HTR-8/SVneo (cell line): ENCODE measurements around the gene CD276.
A peak's percentile ranks its signal among the peaks of the same experiment; 100 is the strongest.

Source experiments
- DNase-seq: peaks from one replicate; pipeline ENCODE4 v3.0.0; 2011; ENCODE audit warnings: low spot score, mixed read lengths; ENCODE audit not compliant: insufficient read length
- FAIRE-seq: peaks from 2 replicates; lab custom pipeline; 2011; peaks lifted over from hg19 to GRCh38; lab: Jason Lieb, UNC

Gene CD276

GRCh38 chr15:73756390-73756789 lies 72.2 kb downstream of the CD276 start:
- DNase-seq (no peak), FAIRE-seq (no peak)

- DNase-seq (no peak), FAIRE-seq (peak; percentile 13)
These were observed 72.8 kb downstream of the CD276 start for GRCh38 chr15:73756947-73757513.

GRCh38 chr15:73757571-73757970 lies 73.4 kb downstream of the CD276 start:
- FAIRE-seq (no peak), DNase-seq (no peak)

- DNase-seq (no peak), FAIRE-seq (no peak)
These were observed 74.3 kb downstream of the CD276 start for GRCh38 chr15:73758461-73758860.

GRCh38 chr15:73760330-73761329 lies 76.4 kb downstream of the CD276 start:
- FAIRE-seq: no peak
- DNase-seq: no peak

- no peak for DNase-seq
- FAIRE-seq: no peak
These were observed 79.7 kb downstream of the CD276 start for GRCh38 chr15:73763931-73764330.
